Bronchial epithelial cell (primary cell): ENCODE measurements around the gene HTT. TPM values are rescaled to one million over a fixed set of nuclear protein-coding genes. Genes with fewer than 3 reads are reported as not detected.

ENCODE experiments used
- DNase-seq: peaks from one replicate; pipeline ENCODE4 v3.0.0-alpha.2; 2010; ENCODE audit warnings: low read depth
- FAIRE-seq: peaks from 2 replicates; lab custom pipeline; 2011; peaks lifted over from hg19 to GRCh38; lab: Jason Lieb, UNC
- H3K27me3 ChIP-seq: 2 replicates; pipeline ENCODE4 v1.5.1; 2011; ENCODE audit warnings: low read length; ENCODE audit not compliant: control insufficient read depth, insufficient read depth
- H3K36me3 ChIP-seq: 2 replicates; pipeline ENCODE4 v1.5.1; 2011; ENCODE audit warnings: low read length; ENCODE audit not compliant: control insufficient read depth, insufficient read depth
- H3K4me3 ChIP-seq: 2 replicates; pipeline ENCODE4 v1.5.1; 2011; ENCODE audit warnings: mild to moderate bottlenecking, low read depth, low read length, control low read depth
- CTCF ChIP-seq: IDR thresholded peaks from 2 replicates; pipeline ENCODE4 v1.5.1; 2011; ENCODE audit warnings: mild to moderate bottlenecking, moderate library complexity, low read length, control low read depth, inconsistent platforms; ENCODE audit not compliant: insufficient read depth, severe bottlenecking
- total RNA-seq: library from RNA; depleted of rRNA; stranded (reverse); fragments of >200 nt; gene quantifications from 2 replicates; pipeline ENCODE4 v1.2.1, GENCODE V29; 2014

HTT gene
- total RNA-seq, 1 donor from 2014 or later = 24.0 TPM

GRCh38 chr4:3031357-3032082 lies 43.0 kb upstream of the HTT start:
- TF ChIP-seq CTCF = no peak
- peaks cover 4% of the 10 kb centered on the region for H3K27me3 ChIP-seq
- DNase-seq (no peak), FAIRE-seq (no peak)
- no peak overlapping the region for H3K4me3 ChIP-seq
- no peaks in the 10 kb centered on the region for H3K36me3 ChIP-seq

- no peak for TF ChIP-seq CTCF
- FAIRE-seq = peak; percentile 89
- peaks cover 4% of the 10 kb centered on the region for H3K27me3 ChIP-seq
Observed at GRCh38 chr4:3034231-3034630, 40.2 kb upstream of the HTT start.

GRCh38 chr4:3035249-3035648 lies 39.2 kb upstream of the HTT start:
- Histone ChIP-seq H3K4me3 (no peak overlapping the region), H3K27me3 (peaks cover 4% of the 10 kb centered on the region), H3K36me3 (no peaks in the 10 kb centered on the region)
- DNase-seq (no peak), FAIRE-seq (no peak)
- no peak for TF ChIP-seq CTCF

More at GRCh38 chr4:3034231-3034630, 40.2 kb upstream of the HTT start:
- no peak for DNase-seq
- no peak overlapping the region for H3K4me3 ChIP-seq
- no peaks in the 10 kb centered on the region for H3K36me3 ChIP-seq

DNA sequence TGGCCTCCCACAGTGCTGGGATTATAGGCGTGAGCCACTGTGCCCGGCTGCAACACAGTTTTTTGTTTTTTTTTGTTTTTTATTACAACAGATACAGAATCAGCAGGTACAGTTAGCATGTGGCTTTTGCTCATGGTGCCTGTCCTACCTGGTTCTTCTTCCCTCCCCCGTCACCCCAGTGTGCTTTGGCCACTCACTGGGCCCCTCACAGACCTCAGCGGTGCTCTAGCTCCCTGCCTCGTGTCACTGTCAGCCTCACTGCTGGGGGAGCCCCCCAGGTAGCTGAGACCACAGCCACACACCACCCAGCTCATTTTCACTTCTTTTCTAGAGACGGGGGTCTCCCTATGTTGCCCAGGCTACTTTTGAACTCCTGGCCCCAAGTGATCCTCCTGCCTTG lies 38.8 kb upstream of the HTT start:
- Histone ChIP-seq H3K27me3 (peaks cover 2% of the 10 kb centered on the region), H3K4me3 (no peak overlapping the region), H3K36me3 (no peaks in the 10 kb centered on the region)
- TF ChIP-seq CTCF = no peak
- DNase-seq (no peak), FAIRE-seq (no peak)

DNA sequence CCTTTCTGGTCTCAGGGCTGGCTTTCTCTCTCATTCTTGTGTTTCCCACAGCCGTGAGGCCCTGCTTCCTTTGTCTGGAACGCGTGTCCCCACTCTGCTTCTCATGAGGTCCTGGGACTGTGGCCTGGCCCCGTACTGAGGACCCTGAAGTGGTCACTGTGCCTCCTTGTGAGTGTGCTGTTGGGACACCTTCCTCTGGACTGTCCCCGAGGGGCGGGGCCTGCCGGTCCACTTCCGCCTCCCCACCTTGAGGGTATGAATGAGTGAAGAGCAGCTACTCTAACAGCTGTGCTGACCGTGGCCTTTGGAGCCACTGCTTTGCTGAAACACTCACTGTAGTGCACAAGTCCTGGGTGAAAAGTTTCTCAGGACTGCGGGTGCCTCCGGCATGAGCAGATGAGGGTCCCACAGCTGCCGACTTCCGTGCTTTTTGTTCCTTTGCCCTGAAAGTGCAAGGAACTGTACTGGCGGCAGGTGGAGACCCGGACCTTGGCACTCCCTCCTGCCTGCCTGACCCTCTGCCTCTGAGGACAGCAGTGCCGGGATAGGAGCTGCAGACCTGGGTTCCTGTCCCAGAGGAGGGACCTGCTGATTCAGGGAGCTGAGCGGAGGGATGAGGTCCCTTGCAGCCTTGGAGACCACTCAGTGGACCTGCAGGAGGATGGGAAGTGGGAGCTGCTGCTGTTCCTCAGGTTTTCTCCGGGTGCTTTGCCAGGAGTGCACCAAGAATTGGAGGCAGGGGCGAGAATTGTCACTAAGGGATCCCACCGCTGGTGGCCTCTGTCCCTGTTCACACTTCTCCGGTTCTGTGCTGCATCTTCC lies 38.1 kb upstream of the HTT start:
- DNase-seq (no peak), FAIRE-seq (no peak)
- H3K4me3 ChIP-seq = no peak overlapping the region
- no peak for TF ChIP-seq CTCF
- H3K27me3 ChIP-seq = no peaks in the 10 kb centered on the region
- H3K36me3 ChIP-seq = no peaks in the 10 kb centered on the region
